Transverse colon (tissue), 4 donors: ENCODE measurements around the gene FHAD1. TPM values are rescaled to one million over a fixed set of nuclear protein-coding genes. Genes with fewer than 3 reads are reported as not detected.

ENCODE experiments used
- DNase-seq: peaks from one replicate; pipeline ENCODE4 v3.0.0-alpha.2; 2019
- H3K27ac ChIP-seq, 4 donors: fragments of 200-600 bp; sonication (generic); 2 replicates each; pipeline ENCODE4 v1.5.1; 2016 to 2018; ENCODE audit warnings: inconsistent platforms in 4 of 4
- H3K27me3 ChIP-seq: fragments of 200-600 bp; sonication (generic); 2 replicates; pipeline ENCODE4 v1.5.1; 2017; ENCODE audit warnings: inconsistent platforms
- H3K36me3 ChIP-seq, 4 donors: fragments of 200-600 bp; sonication (generic); 2 replicates each; pipeline ENCODE4 v1.5.1; 2017 to 2019; ENCODE audit warnings: inconsistent platforms in 4 of 4
- H3K4me1 ChIP-seq, 4 donors: fragments of 200-600 bp; sonication (generic); 2 replicates each; pipeline ENCODE4 v1.5.1; 2017 to 2020; ENCODE audit warnings: inconsistent platforms in 4 of 4
- H3K4me3 ChIP-seq, 4 donors: fragments of 200-600 bp; sonication (generic); 1 replicate in 1 of 4; 2 replicates in 3 of 4; pipeline versions ENCODE4 v1.5.1 to v1.6.1; 2017 to 2019; ENCODE audit warnings: inconsistent platforms in 4 of 4
- H3K9me3 ChIP-seq, 2 donors: fragments of 200-600 bp; sonication (generic); 2 replicates each; pipeline ENCODE4 v1.5.1; 2017 to 2019; ENCODE audit warnings: inconsistent platforms in 2 of 2
- CTCF ChIP-seq, 5 experiments: fragments of 200-600 bp in 3 of 5; fragments of 450-650 bp in 2 of 5; sonication (generic) in 3 of 5; IDR thresholded peaks; 1 replicate in 2 of 5; 2 replicates in 3 of 5; pipeline ENCODE4 v1.5.1; 2016 to 2017; ENCODE audit warnings: antibody characterized with exemption in 5 of 5, inconsistent platforms in 3 of 5, mild to moderate bottlenecking in 2 of 5, moderate library complexity in 1 of 5
- EP300 ChIP-seq: sonication (generic); formaldehyde crosslinking; IDR thresholded peaks from one replicate; pipeline ENCODE4 v1.6.1; 2017; ENCODE audit warnings: antibody characterized with exemption, low read depth
- POLR2A ChIP-seq: fragments of 450-650 bp; IDR thresholded peaks from one replicate; pipeline ENCODE4 v1.6.1; 2016; ENCODE audit warnings: antibody characterized with exemption, mild to moderate bottlenecking, moderate library complexity
- POLR2AphosphoS5 ChIP-seq, 3 donors: sonication (generic); formaldehyde crosslinking; IDR thresholded peaks; one replicate each; pipeline ENCODE4 v1.6.1; 2016; ENCODE audit warnings: antibody characterized with exemption in 3 of 3
- WGBS, 2 donors: methylation state at CpG; one replicate each; pipeline ENCODE4 v1.1.5; 2018; ENCODE audit warnings: low coverage in 1 of 2; 5-methylcytosine and 5-hydroxymethylcytosine counted together
- in situ Hi-C, 4 donors: fragments of 200-750 bp; cut with MboI; loops; one replicate each; pipeline versions ENCODE4 v1.15.0 to v1.15.1; 2017; ENCODE audit warnings: low sequenced_read_pairs in 3 of 4, low pct_ligation_motif_present in 1 of 4, low pct_unique_long_range_greater_than_20kb in 1 of 4
- intact Hi-C: fragments of 100-400 bp; cut with DNase I; formaldehyde crosslinking; loops from one replicate; pipeline ENCODE4 v1.15.1; 2023; ENCODE audit warnings: low total_unique reads
- total RNA-seq, 4 donors: library from RNA; depleted of rRNA; stranded (reverse); fragments of >200 nt; gene quantifications; one replicate each; pipeline ENCODE4 v1.1.0, GENCODE V29; 2016

Gene FHAD1
- total RNA-seq, 4 donors from 2014 or later: 0.75 to 0.82 TPM; not detected in 2

GRCh38 chr1:15422871-15423270 is 175.8 kb downstream of the FHAD1 start:
- Histone ChIP-seq H3K27ac (peak overlapping the region; percentile 82 to 90 (median 84)), H3K9me3 (no peaks in the 10 kb centered on the region), H3K36me3 (no peaks in the 10 kb centered on the region), H3K4me3 (no peak overlapping the region), H3K4me1 (peaks cover 47 to 93% (median 63%) of the 10 kb centered on the region in 4 donors), H3K27me3 (no peaks in the 10 kb centered on the region)
- 91 to 100% methylated on average over 2 to 6 of the region's 8 CpGs for WGBS, 2 donors
- TF ChIP-seq CTCF (IDR thresholded peaks at IDR 0.05) (no peak), POLR2A (no peak), EP300 (no peak), POLR2AphosphoS5 (IDR thresholded peaks at IDR 0.05) (no peak)
- in situ Hi-C loops: no loop called here
- intact Hi-C loops: no loop called here
- DNase-seq: no peak

- Histone ChIP-seq H3K27me3 (no peaks in the 10 kb centered on the region), H3K4me1 (peaks cover 47 to 92% (median 62%) of the 10 kb centered on the region in 4 donors), H3K4me3 (no peak overlapping the region), H3K36me3 (no peaks in the 10 kb centered on the region), H3K9me3 (no peaks in the 10 kb centered on the region), H3K27ac (peak overlapping the region; percentile 82 to 90 (median 84))
- TF ChIP-seq POLR2AphosphoS5 (IDR thresholded peaks at IDR 0.05): no peak
- TF ChIP-seq POLR2A: no peak
- TF ChIP-seq EP300: no peak
- TF ChIP-seq CTCF (IDR thresholded peaks at IDR 0.05): no peak
- 60 to 66% methylated on average over 1 to 11 of the region's 11 CpGs for WGBS, 2 donors
- no peak for DNase-seq
- in situ Hi-C loops (no loop called here), intact Hi-C loops (no loop called here)
Observed at GRCh38 chr1:15423355-15424077, 176.5 kb downstream of the FHAD1 start.

DNA sequence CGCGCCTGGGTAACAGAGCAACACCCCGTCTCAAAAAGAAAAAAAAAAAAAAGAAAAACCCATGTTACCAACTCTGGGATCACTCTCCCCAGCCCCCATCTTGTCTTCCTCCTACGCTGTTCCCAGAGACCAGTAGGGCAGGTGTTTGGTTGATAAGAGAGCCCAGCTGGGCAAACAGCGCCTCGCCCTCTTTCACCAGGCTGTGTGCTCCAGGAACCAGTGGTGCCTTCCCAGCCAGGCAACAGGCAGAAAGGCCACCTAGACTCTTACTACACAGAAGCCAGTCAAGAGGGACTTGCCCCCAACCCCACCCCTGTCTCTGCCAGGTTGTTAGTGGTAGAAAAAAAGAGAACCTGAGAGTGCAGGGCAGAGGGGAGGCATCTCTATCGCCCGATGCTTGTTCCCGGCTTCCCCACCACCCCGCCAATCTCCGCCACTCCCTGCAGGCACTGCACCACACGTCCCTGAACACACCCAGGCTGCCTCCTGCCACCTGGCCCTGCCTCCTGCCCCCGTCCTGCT is 177.2 kb downstream of the FHAD1 start:
- H3K4me1 ChIP-seq: peaks cover 40 to 85% (median 59%) of the 10 kb centered on the region in 4 donors
- no peak overlapping the region for H3K4me3 ChIP-seq
- in situ Hi-C loops: no loop called here
- WGBS, 2 donors: 53% methylated on average over 13 of the region's 13 CpGs; no CpG with 5 or more reads in 1 of the 2 donors
- peak; percentile 88 for DNase-seq
- intact Hi-C loops: no loop called here
- H3K27me3 ChIP-seq: no peaks in the 10 kb centered on the region
- peaks cover 0 to 6% (median 0%) of the 10 kb centered on the region in 4 donors for H3K36me3 ChIP-seq
- H3K9me3 ChIP-seq: no peaks in the 10 kb centered on the region
- TF ChIP-seq POLR2AphosphoS5 (IDR thresholded peaks at IDR 0.05): peak; percentile 31 to 63 (median 54)
- TF ChIP-seq EP300: peak; percentile 59
- peak in 2 of 5 experiments; percentile 16 for TF ChIP-seq CTCF (IDR thresholded peaks at IDR 0.05)
- peak; percentile 56 for TF ChIP-seq POLR2A
- peak overlapping the region; percentile 82 to 90 (median 84) for H3K27ac ChIP-seq

DNA sequence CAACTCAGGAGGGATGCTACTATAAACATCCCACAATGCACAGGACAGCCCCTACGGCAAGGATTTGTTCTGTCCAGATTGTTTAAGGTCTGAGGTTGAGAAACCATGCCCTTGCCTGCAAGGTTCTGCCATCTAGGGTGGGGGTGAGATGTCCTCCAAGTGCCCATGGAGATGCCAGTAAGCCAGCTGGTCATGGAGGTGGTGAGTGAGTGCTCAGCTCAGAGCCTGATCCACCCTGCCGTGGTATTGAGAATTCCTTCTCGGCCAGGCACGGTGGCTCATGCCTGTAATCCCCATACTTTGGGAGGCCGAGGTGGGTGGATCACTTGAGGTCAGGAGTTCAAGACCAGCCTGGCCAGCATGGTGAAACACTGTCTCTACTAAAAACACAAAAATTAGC is 178.0 kb downstream of the FHAD1 start:
- Histone ChIP-seq H3K9me3 (no peaks in the 10 kb centered on the region), H3K4me3 (no peak overlapping the region), H3K36me3 (peaks cover 0 to 6% (median 0%) of the 10 kb centered on the region in 4 donors), H3K27ac (peak overlapping the region; percentile 82 to 90 (median 84)), H3K27me3 (no peaks in the 10 kb centered on the region), H3K4me1 (peaks cover 38 to 80% (median 56%) of the 10 kb centered on the region in 4 donors)
- intact Hi-C loops (no loop called here), in situ Hi-C loops (loop anchor here (5.0 to 25.0 kb wide), 3 partner anchors 88 to 288 kb away; no protein-coding TSS in a partner anchor)
- no peak for TF ChIP-seq POLR2AphosphoS5 (IDR thresholded peaks at IDR 0.05)
- TF ChIP-seq EP300: no peak
- TF ChIP-seq CTCF (IDR thresholded peaks at IDR 0.05): no peak
- no peak for TF ChIP-seq POLR2A
- no peak for DNase-seq
- 55% methylated on average over 5 of the region's 5 CpGs; no CpG with 5 or more reads in 1 of the 2 donors for WGBS, 2 donors
